ENCODE data around the gene RNF123.

DNA sequence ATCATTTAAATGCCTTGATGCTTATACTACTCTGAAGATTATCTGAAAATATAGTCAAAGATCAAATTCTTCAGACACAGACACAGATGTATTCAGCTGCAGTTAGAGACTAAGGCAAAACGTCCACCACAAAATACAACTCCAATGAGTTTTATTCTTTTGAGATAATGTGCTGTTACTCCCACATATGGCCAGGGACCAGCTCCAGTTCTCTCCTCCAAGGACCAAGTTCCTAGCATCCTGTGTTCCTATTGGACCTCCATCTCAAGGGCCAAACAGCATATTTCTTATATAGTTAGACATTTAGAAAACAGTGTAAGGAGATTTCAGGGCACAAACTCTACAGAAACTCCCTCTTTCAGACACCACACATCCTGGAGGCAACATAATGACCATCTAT is 69.9 kb downstream of the RNF123 start:
- TF ChIP-seq YY1 (IDR thresholded peaks at IDR 0.05; ENCODE audit: low read depth) (no peak), TEAD4 (IDR thresholded peaks at IDR 0.05) (no peak), RAD21 (IDR thresholded peaks at IDR 0.05; ENCODE audit: low read depth) (no peak), FOXM1 (IDR thresholded peaks at IDR 0.05; ENCODE audit: borderline replicate concordance, low read depth) (no peak), TCF12 (IDR thresholded peaks at IDR 0.05; ENCODE audit: low read depth) (no peak)
- TF ChIP-seq, protein P1, sequence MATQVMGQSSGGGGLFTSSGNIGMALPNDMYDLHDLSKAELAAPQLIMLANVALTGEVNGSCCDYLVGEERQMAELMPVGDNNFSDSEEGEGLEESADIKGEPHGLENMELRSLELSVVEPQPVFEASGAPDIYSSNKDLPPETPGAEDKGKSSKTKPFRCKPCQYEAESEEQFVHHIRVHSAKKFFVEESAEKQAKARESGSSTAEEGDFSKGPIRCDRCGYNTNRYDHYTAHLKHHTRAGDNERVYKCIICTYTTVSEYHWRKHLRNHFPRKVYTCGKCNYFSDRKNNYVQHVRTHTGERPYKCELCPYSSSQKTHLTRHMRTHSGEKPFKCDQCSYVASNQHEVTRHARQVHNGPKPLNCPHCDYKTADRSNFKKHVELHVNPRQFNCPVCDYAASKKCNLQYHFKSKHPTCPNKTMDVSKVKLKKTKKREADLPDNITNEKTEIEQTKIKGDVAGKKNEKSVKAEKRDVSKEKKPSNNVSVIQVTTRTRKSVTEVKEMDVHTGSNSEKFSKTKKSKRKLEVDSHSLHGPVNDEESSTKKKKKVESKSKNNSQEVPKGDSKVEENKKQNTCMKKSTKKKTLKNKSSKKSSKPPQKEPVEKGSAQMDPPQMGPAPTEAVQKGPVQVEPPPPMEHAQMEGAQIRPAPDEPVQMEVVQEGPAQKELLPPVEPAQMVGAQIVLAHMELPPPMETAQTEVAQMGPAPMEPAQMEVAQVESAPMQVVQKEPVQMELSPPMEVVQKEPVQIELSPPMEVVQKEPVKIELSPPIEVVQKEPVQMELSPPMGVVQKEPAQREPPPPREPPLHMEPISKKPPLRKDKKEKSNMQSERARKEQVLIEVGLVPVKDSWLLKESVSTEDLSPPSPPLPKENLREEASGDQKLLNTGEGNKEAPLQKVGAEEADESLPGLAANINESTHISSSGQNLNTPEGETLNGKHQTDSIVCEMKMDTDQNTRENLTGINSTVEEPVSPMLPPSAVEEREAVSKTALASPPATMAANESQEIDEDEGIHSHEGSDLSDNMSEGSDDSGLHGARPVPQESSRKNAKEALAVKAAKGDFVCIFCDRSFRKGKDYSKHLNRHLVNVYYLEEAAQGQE (IDR thresholded peaks at IDR 0.05; ENCODE audit: low read depth), result no peak
- TF ChIP-seq, protein P2, sequence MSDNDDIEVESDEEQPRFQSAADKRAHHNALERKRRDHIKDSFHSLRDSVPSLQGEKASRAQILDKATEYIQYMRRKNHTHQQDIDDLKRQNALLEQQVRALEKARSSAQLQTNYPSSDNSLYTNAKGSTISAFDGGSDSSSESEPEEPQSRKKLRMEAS (IDR thresholded peaks at IDR 0.05), result no peak

All from Ishikawa (cell line).